KMS-11 (cell line): Measurements from ENCODE around the gene C21orf58.

Experiments used
- H2AFZ ChIP-seq: fragments of 200-600 bp; sonication (generic); 2 replicates; pipeline ENCODE4 v1.6.1; 2016; ENCODE audit warnings: antibody characterized with exemption, mixed run types, low read depth
- H3K27ac ChIP-seq: fragments of 200-600 bp; sonication (generic); 2 replicates; pipeline ENCODE4 v1.6.1; 2016; ENCODE audit warnings: mild to moderate bottlenecking, mixed run types
- H3K27me3 ChIP-seq: fragments of 200-600 bp; sonication (generic); 2 replicates; pipeline ENCODE4 v1.6.1; 2017; ENCODE audit warnings: mild to moderate bottlenecking, low read depth, mixed run types, moderate library complexity; ENCODE audit not compliant: insufficient read depth
- H3K36me3 ChIP-seq: fragments of 200-600 bp; sonication (generic); 2 replicates; pipeline ENCODE4 v1.6.1; 2017; ENCODE audit warnings: mild to moderate bottlenecking, mixed run types; ENCODE audit not compliant: insufficient read depth
- H3K4me1 ChIP-seq: fragments of 200-600 bp; sonication (generic); 2 replicates; pipeline ENCODE4 v1.6.1; 2016; ENCODE audit warnings: mild to moderate bottlenecking, low read depth, mixed run types; ENCODE audit not compliant: poor library complexity, severe bottlenecking
- H3K4me2 ChIP-seq: fragments of 200-600 bp; sonication (generic); 2 replicates; pipeline ENCODE4 v1.7.0; 2016; ENCODE audit warnings: mild to moderate bottlenecking, mixed run types
- H3K4me3 ChIP-seq: fragments of 200-600 bp; sonication (generic); IDR thresholded peaks from 2 replicates; pipeline ENCODE4 v1.6.1; 2017; ENCODE audit warnings: low read depth, low read length, mixed read lengths; ENCODE audit not compliant: insufficient read depth
- H3K79me2 ChIP-seq: fragments of 200-600 bp; sonication (generic); 2 replicates; pipeline ENCODE4 v1.6.1; 2016; ENCODE audit warnings: low read depth, mixed run types; ENCODE audit not compliant: insufficient read depth
- H3K9ac ChIP-seq: fragments of 200-600 bp; sonication (generic); 2 replicates; pipeline ENCODE4 v1.6.1; 2016; ENCODE audit warnings: mild to moderate bottlenecking, mixed run types
- H4K20me1 ChIP-seq: fragments of 200-600 bp; sonication (generic); 2 replicates; pipeline ENCODE4 v1.6.1; 2016; ENCODE audit warnings: mild to moderate bottlenecking, mixed run types; ENCODE audit not compliant: insufficient read depth
- CTCF ChIP-seq: fragments of 200-600 bp; sonication (generic); conservative IDR thresholded peaks from 2 replicates; pipeline ENCODE4 v1.6.1; 2017; ENCODE audit warnings: low read depth, mild to moderate bottlenecking, antibody characterized with exemption, low read length, moderate library complexity, mixed read lengths

C21orf58 gene

GRCh38 chr21:46350571-46350970 is 26.9 kb upstream of the C21orf58 start:
- Histone ChIP-seq H3K4me1 (peaks cover 7% of the 10 kb centered on the region), H2AFZ (no peak overlapping the region), H3K27ac (no peak overlapping the region), H3K9ac (no peak overlapping the region), H3K36me3 (peaks cover 7% of the 10 kb centered on the region; the same call in 1 of the 2 replicates), H3K79me2 (no peaks in the 10 kb centered on the region; the same call in 1 of the 2 replicates), H3K4me2 (no peak overlapping the region), H3K4me3 (no peak overlapping the region), H3K27me3 (no peaks in the 10 kb centered on the region), H4K20me1 (no peaks in the 10 kb centered on the region)
- no peak for TF ChIP-seq CTCF

GRCh38 chr21:46349134-46349760 is 25.6 kb upstream of the C21orf58 start:
- H2AFZ ChIP-seq = no peak overlapping the region
- H3K4me2 ChIP-seq = no peak overlapping the region
- no peak overlapping the region for H3K9ac ChIP-seq
- H3K4me3 ChIP-seq = no peak overlapping the region
- TF ChIP-seq CTCF = no peak
- no peaks in the 10 kb centered on the region for H3K4me1 ChIP-seq
- no peak overlapping the region for H3K27ac ChIP-seq
- H3K79me2 ChIP-seq = peaks cover 2% of the 10 kb centered on the region; the same call in 1 of the 2 replicates
- H3K27me3 ChIP-seq = no peaks in the 10 kb centered on the region
- peaks cover 7% of the 10 kb centered on the region; the same call in 1 of the 2 replicates for H3K36me3 ChIP-seq
- H4K20me1 ChIP-seq = no peaks in the 10 kb centered on the region

GRCh38 chr21:46347791-46348381 is 24.2 kb upstream of the C21orf58 start:
- Histone ChIP-seq H3K79me2 (peaks cover 6% of the 10 kb centered on the region; the same call in 1 of the 2 replicates), H4K20me1 (no peaks in the 10 kb centered on the region), H3K27ac (no peak overlapping the region), H3K9ac (no peak overlapping the region), H3K27me3 (no peaks in the 10 kb centered on the region), H3K4me2 (no peak overlapping the region), H2AFZ (no peak overlapping the region), H3K4me1 (no peaks in the 10 kb centered on the region), H3K36me3 (peaks cover 7% of the 10 kb centered on the region; the same call in 1 of the 2 replicates), H3K4me3 (no peak overlapping the region)
- TF ChIP-seq CTCF = no peak; the same call in 1 of the 2 replicates

- Histone ChIP-seq H3K79me2 (peaks cover 13% of the 10 kb centered on the region; the same call in 1 of the 2 replicates), H2AFZ (no peak overlapping the region), H4K20me1 (no peaks in the 10 kb centered on the region), H3K27ac (no peak overlapping the region), H3K4me1 (no peaks in the 10 kb centered on the region), H3K4me3 (no peak overlapping the region), H3K9ac (no peak overlapping the region), H3K4me2 (no peak overlapping the region), H3K27me3 (no peaks in the 10 kb centered on the region), H3K36me3 (peaks cover 7% of the 10 kb centered on the region; the same call in 1 of the 2 replicates)
- no peak for TF ChIP-seq CTCF
Observed at GRCh38 chr21:46347203-46347550, 23.5 kb upstream of the C21orf58 start.
